ENCODE data around the gene KAZALD1. TPM values are rescaled to one million over a fixed set of nuclear protein-coding genes. Genes with fewer than 3 reads are reported as not detected.
A peak's percentile ranks its signal among the peaks of the same experiment; 100 is the strongest.

Gene KAZALD1
- total RNA-seq, 1 donor from 2014 or later: 1.6 TPM

- no peak for TF ChIP-seq CTCF (IDR thresholded peaks at IDR 0.05; ENCODE audit: insufficient read depth, low read length, severe bottlenecking)
- no peak overlapping the region for H3K4me3 ChIP-seq (ENCODE audit: low read depth, low read length)
- no peak for FAIRE-seq
- H3K36me3 ChIP-seq (ENCODE audit: control insufficient read depth, insufficient read depth, low read length): no peaks in the 10 kb centered on the region
- DNase-seq (ENCODE audit: low read depth): no peak
- peaks cover 6% of the 10 kb centered on the region for H3K27me3 ChIP-seq (ENCODE audit: control insufficient read depth, insufficient read depth, low read length)
These were observed 41.2 kb upstream of the KAZALD1 start for GRCh38 chr10:101020427-101021075.

GRCh38 chr10:101021239-101021638 lies 40.5 kb upstream of the KAZALD1 start:
- peaks cover 6% of the 10 kb centered on the region for H3K27me3 ChIP-seq (ENCODE audit: control insufficient read depth, insufficient read depth, low read length)
- H3K4me3 ChIP-seq (ENCODE audit: low read depth, low read length): no peak overlapping the region
- no peak for DNase-seq (ENCODE audit: low read depth)
- TF ChIP-seq CTCF (IDR thresholded peaks at IDR 0.05; ENCODE audit: insufficient read depth, low read length, severe bottlenecking): no peak
- FAIRE-seq: no peak
- no peaks in the 10 kb centered on the region for H3K36me3 ChIP-seq (ENCODE audit: control insufficient read depth, insufficient read depth, low read length)

- TF ChIP-seq CTCF (IDR thresholded peaks at IDR 0.05; ENCODE audit: insufficient read depth, low read length, severe bottlenecking): no peak
These were observed 40.0 kb upstream of the KAZALD1 start for GRCh38 chr10:101021692-101022251.

GRCh38 chr10:101022967-101023705 lies 38.7 kb upstream of the KAZALD1 start:
- no peak overlapping the region for H3K4me3 ChIP-seq (ENCODE audit: low read depth, low read length)
- no peaks in the 10 kb centered on the region for H3K36me3 ChIP-seq (ENCODE audit: control insufficient read depth, insufficient read depth, low read length)
- TF ChIP-seq CTCF (IDR thresholded peaks at IDR 0.05; ENCODE audit: insufficient read depth, low read length, severe bottlenecking): no peak
- peaks cover 3% of the 10 kb centered on the region for H3K27me3 ChIP-seq (ENCODE audit: control insufficient read depth, insufficient read depth, low read length)
- DNase-seq (ENCODE audit: low read depth) (no peak), FAIRE-seq (no peak)

More at GRCh38 chr10:101021692-101022251, 40.0 kb upstream of the KAZALD1 start:
- FAIRE-seq (no peak), DNase-seq (ENCODE audit: low read depth) (no peak)
- no peak overlapping the region for H3K4me3 ChIP-seq (ENCODE audit: low read depth, low read length)
- H3K36me3 ChIP-seq (ENCODE audit: control insufficient read depth, insufficient read depth, low read length): no peaks in the 10 kb centered on the region
- H3K27me3 ChIP-seq (ENCODE audit: control insufficient read depth, insufficient read depth, low read length): peaks cover 6% of the 10 kb centered on the region

GRCh38 chr10:101027106-101027720 lies 34.6 kb upstream of the KAZALD1 start:
- peak; percentile 50 for FAIRE-seq
- TF ChIP-seq CTCF (IDR thresholded peaks at IDR 0.05; ENCODE audit: insufficient read depth, low read length, severe bottlenecking): no peak
- DNase-seq (ENCODE audit: low read depth): no peak
- no peak overlapping the region for H3K4me3 ChIP-seq (ENCODE audit: low read depth, low read length)
- H3K27me3 ChIP-seq (ENCODE audit: control insufficient read depth, insufficient read depth, low read length): no peaks in the 10 kb centered on the region
- no peaks in the 10 kb centered on the region for H3K36me3 ChIP-seq (ENCODE audit: control insufficient read depth, insufficient read depth, low read length)

All from bronchial epithelial cell (primary cell).